ENCODE results near the gene CYP46A1.

DNA sequence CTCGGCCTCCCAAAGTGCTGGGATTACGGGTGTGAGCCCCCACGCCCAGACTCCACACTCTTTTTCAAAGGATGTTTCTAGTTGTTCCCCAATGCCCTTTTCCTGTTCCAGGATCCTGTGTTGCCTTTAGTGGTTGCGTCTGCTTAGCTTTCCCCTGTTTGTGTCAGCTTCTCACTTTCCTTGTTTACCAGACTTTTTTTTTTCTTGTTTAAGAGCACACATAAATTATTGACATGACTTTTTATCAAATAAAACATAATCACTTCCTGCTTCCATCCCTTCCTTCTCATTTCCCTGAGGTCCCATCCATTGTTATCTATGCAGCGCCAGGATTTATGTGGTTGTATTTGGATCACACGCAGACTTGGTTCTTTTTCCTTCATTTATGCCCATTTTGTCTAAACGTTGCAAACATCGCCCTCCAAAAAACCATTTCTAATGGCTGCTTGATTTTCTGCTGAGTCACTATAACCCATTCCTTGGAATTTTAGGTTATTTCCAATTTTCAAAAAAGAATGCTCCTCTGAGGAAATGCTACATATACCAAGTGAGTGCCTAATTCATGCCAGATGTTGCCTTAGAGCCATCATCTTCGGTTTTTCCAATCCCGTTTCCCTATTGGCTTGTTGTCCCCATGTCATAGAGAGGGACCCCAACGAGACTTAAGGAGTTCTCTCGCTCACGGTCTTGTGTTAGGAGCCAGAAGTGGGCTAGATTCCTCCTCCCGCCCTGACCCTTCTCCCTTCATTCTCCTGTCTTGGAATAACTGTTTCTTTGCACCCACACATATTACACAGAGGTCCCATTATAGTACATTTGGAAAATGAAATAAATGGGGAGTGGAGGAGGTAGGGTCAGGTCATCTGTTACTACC, 13.5 kb upstream of the CYP46A1 start:
- TF ChIP-seq, protein P1, sequence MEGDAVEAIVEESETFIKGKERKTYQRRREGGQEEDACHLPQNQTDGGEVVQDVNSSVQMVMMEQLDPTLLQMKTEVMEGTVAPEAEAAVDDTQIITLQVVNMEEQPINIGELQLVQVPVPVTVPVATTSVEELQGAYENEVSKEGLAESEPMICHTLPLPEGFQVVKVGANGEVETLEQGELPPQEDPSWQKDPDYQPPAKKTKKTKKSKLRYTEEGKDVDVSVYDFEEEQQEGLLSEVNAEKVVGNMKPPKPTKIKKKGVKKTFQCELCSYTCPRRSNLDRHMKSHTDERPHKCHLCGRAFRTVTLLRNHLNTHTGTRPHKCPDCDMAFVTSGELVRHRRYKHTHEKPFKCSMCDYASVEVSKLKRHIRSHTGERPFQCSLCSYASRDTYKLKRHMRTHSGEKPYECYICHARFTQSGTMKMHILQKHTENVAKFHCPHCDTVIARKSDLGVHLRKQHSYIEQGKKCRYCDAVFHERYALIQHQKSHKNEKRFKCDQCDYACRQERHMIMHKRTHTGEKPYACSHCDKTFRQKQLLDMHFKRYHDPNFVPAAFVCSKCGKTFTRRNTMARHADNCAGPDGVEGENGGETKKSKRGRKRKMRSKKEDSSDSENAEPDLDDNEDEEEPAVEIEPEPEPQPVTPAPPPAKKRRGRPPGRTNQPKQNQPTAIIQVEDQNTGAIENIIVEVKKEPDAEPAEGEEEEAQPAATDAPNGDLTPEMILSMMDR (IDR thresholded peaks at IDR 0.05 in 8 of 11, conservative IDR thresholded peaks at IDR 0.05 in 3 of 11) = no peak
- no peak for TF ChIP-seq POLR2A (IDR thresholded peaks at IDR 0.05)
- no peak for TF ChIP-seq POLR2AphosphoS5 (IDR thresholded peaks at IDR 0.05)
